Endothelial cell of umbilical vein (primary cell): ENCODE data around the gene ELOB. TPM values are rescaled to one million over a fixed set of nuclear protein-coding genes. Genes with fewer than 3 reads are reported as not detected.

Experiments
- BruUV-seq: library from RNA; stranded (reverse); fragments of 400-500 nt; replicated peaks from 2 replicates; lab custom pipeline; 2021; lab: Mats Ljungman, UMichigan
- CTCF ChIA-PET: fragments of 300-600, 350-600 bp; sonication (Branson Sonifier 250); formaldehyde crosslinking; loops from one replicate; lab custom pipeline; 2021; ENCODE audit warnings: antibody characterized with exemption, inconsistent platforms; lab: Charles Lee
- POLR2A ChIA-PET: fragments of 300-600, 350-600 bp; sonication (Branson Sonifier 250); formaldehyde crosslinking; loops from one replicate; lab custom pipeline; 2021; ENCODE audit warnings: antibody characterized with exemption, inconsistent platforms; lab: Charles Lee
- DNase-seq: peaks from one replicate; pipeline ENCODE4 v3.0.0-alpha.2; 2011; ENCODE audit warnings: low read depth, low spot score
- FAIRE-seq: peaks from 2 replicates; lab custom pipeline; 2011; peaks lifted over from hg19 to GRCh38; lab: Jason Lieb, UNC
- H2AFZ ChIP-seq: 2 replicates; pipeline ENCODE4 v1.6.0; 2012; ENCODE audit warnings: low read depth, low read length, control low read depth, inconsistent platforms
- H3K27ac ChIP-seq: 2 replicates; pipeline ENCODE4 v1.5.1; 2011; ENCODE audit warnings: low read depth, mild to moderate bottlenecking, control low read depth, low read length, moderate library complexity; ENCODE audit not compliant: insufficient read depth
- H3K27me3 ChIP-seq, 2 experiments: 2 replicates each; pipeline versions ENCODE4 v1.6.0 to v1.6.1; 2011; ENCODE audit warnings: low read length in 2 of 2, mixed read lengths in 1 of 2; ENCODE audit not compliant: control insufficient read depth in 2 of 2, insufficient read depth in 2 of 2
- H3K36me3 ChIP-seq, 2 experiments: 2 replicates in 1 of 2; 3 replicates in 1 of 2; pipeline ENCODE4 v1.5.1; 2011; ENCODE audit warnings: low read length in 2 of 2, mild to moderate bottlenecking in 1 of 2, moderate library complexity in 1 of 2; ENCODE audit not compliant: control insufficient read depth in 2 of 2, insufficient read depth in 2 of 2; ENCODE audit errors: extremely low read depth in 1 of 2
- H3K4me1 ChIP-seq: 3 replicates; pipeline ENCODE4 v1.5.1; 2011; ENCODE audit warnings: mild to moderate bottlenecking, low read length; ENCODE audit not compliant: control insufficient read depth, insufficient read depth; ENCODE audit errors: extremely low read depth
- H3K4me2 ChIP-seq: 2 replicates; pipeline ENCODE4 v1.6.1; 2011; ENCODE audit warnings: low read length, control low read depth, mixed read lengths; ENCODE audit not compliant: insufficient read depth
- H3K4me3 ChIP-seq, 3 experiments: fragments of 200-600 bp in 1 of 3; sonication (generic), shearing (Covaris generic) in 1 of 3; replicated peaks in 1 of 3; 2 replicates each; pipeline ENCODE4 v1.5.1; 2011 to 2016; ENCODE audit warnings: control low read depth in 3 of 3, low read length in 3 of 3, mild to moderate bottlenecking in 2 of 3, inconsistent platforms in 1 of 3, low read depth in 1 of 3, moderate library complexity in 1 of 3; ENCODE audit not compliant: insufficient read depth in 1 of 3
- H3K79me2 ChIP-seq: 2 replicates; pipeline ENCODE4 v1.6.0; 2012; ENCODE audit warnings: low read length, inconsistent platforms; ENCODE audit not compliant: control insufficient read depth, insufficient read depth
- H3K9ac ChIP-seq: replicated peaks from 2 replicates; pipeline ENCODE3; 2011; ENCODE audit warnings: low read length, control low read depth; ENCODE audit not compliant: insufficient read depth; ENCODE audit errors: extremely low read depth
- H3K9me1 ChIP-seq: replicated peaks from 3 replicates; pipeline ENCODE4 v1.6.0; 2011; ENCODE audit warnings: mild to moderate bottlenecking, low read length; ENCODE audit not compliant: control insufficient read depth, insufficient read depth; ENCODE audit errors: extremely low read depth
- H3K9me3 ChIP-seq: replicated peaks from 2 replicates; pipeline ENCODE4 v1.5.1; 2012; ENCODE audit warnings: low read length, inconsistent platforms; ENCODE audit not compliant: control insufficient read depth, insufficient read depth
- H4K20me1 ChIP-seq: replicated peaks from 2 replicates; pipeline ENCODE3; 2011; ENCODE audit warnings: mild to moderate bottlenecking, low read length; ENCODE audit not compliant: control insufficient read depth, insufficient read depth; ENCODE audit errors: extremely low read depth
- EZH2 ChIP-seq: IDR thresholded peaks from 2 replicates; pipeline ENCODE4 v1.6.1; 2012; ENCODE audit warnings: borderline replicate concordance, low read depth, mild to moderate bottlenecking, moderate library complexity, low read length, inconsistent platforms; ENCODE audit not compliant: severe bottlenecking
- FOS ChIP-seq: IDR thresholded peaks from 2 replicates; pipeline ENCODE4 v1.6.1; 2011; ENCODE audit warnings: mild to moderate bottlenecking, low read length, moderate library complexity, borderline replicate concordance; ENCODE audit not compliant: insufficient read depth
- GATA2 ChIP-seq: IDR thresholded peaks from 2 replicates; pipeline ENCODE4 v1.7.0; 2011; ENCODE audit warnings: low read depth, mild to moderate bottlenecking, moderate library complexity, mixed read lengths, low read length; ENCODE audit not compliant: insufficient read length, insufficient read depth
- JUN ChIP-seq: IDR thresholded peaks from 2 replicates; pipeline ENCODE4 v1.6.1; 2011; ENCODE audit warnings: borderline replicate concordance, low read depth; ENCODE audit not compliant: insufficient read length, insufficient read depth
- MYC ChIP-seq: IDR thresholded peaks from one replicate; pipeline ENCODE4 v1.6.1; 2011; ENCODE audit warnings: mild to moderate bottlenecking, low read depth, low read length
- POLR2A ChIP-seq: IDR thresholded peaks from 2 replicates; pipeline ENCODE4 v1.6.1; 2012; ENCODE audit warnings: low read depth, mild to moderate bottlenecking, control low read depth, low read length
- POLR2AphosphoS5 ChIP-seq: IDR thresholded peaks from 2 replicates; pipeline ENCODE4 v1.6.1; 2012; ENCODE audit warnings: low read depth, mild to moderate bottlenecking, control low read depth, low read length, moderate library complexity; ENCODE audit not compliant: insufficient read depth
- dilution Hi-C: fragments of 300-500 bp; cut with MboI; formaldehyde crosslinking; loops from one replicate; pipeline ENCODE4 v1.15.0; 2019; ENCODE audit warnings: low sequenced_read_pairs; ENCODE audit not compliant: extremely low pct_ligation_motif_present
- intact Hi-C: fragments of 100-400 bp; cut with micrococcal nuclease; formaldehyde crosslinking; loops from one replicate; pipeline ENCODE4 v1.10.0; 2022
- polyA plus RNA-seq, 4 experiments: library from polyadenylated mRNA; depleted of rRNA in 3 of 4; stranded (reverse) in 3 of 4; unstranded in 1 of 4; fragments of >200 nt; gene quantifications; 2 replicates each; pipeline versions ENCODE4 v1.2.1 to v1.2.3, GENCODE V29; 2011 to 2012; ENCODE audit warnings: missing spikeins in 1 of 4
- total RNA-seq: library from RNA; stranded (reverse); gene quantifications from 2 replicates; pipeline ENCODE4 v1.2.3, GENCODE V29; 2021
- TF ChIP-seq, protein P1 (sequence below), 2 donors: IDR thresholded peaks; 1 replicate in 1 of 2; 2 replicates in 1 of 2; pipeline ENCODE4 v1.5.1; 2011; ENCODE audit warnings: low read length in 2 of 2, mild to moderate bottlenecking in 2 of 2, moderate library complexity in 2 of 2, control low read depth in 1 of 2, inconsistent platforms in 1 of 2, low read depth in 1 of 2; ENCODE audit not compliant: insufficient read depth in 1 of 2; ENCODE audit errors: extremely low read depth in 1 of 2
- TF ChIP-seq, protein P2 (sequence below): IDR thresholded peaks from 2 replicates; pipeline ENCODE4 v1.6.1; 2011; ENCODE audit not compliant: insufficient read depth, insufficient read length

Gene ELOB
- total and polyA plus RNA-seq, 2 donors (not counting 3 experiments of a cell fraction or from before 2014, with no cell fraction given): 251 to 848 TPM

DNA sequence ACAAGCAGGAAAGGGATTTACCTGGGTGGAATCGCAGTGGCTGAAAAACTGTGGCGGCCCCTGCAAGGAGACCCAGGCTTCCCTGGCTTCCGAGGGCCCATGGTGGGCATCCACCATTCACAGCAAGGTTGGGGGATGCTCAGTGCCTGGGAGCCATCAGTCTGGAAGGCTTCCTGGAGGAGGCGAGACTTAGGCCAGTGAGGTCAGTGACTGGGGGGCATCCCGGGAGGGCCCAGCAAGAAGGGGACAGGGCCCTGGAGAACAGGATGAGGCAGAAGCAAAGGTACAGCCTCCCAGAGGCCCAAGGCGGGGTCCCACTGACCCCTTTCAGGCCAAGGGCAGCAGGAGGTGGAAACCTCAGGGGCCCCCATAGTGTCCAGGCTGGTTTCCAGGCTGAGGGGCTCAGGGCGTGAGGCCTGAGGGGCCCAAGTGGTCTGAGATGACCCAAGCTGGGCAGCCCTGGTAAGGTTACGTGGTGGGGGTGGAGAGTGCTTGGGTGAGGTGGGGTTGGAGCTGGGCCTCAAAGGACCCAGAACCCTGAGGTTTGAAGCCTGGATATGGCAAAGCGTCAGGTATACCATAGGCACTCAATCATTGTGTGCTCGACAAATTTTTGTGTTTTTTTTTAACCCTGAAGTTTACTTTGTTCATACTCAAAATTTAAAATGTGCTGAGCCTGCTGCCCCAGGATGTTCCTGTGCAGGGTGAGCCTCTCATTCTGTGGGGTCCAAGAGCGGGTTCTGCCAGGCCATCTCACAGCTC lies 40.4 kb downstream of the ELOB start:
- intact Hi-C loops: no loop called here
- no peaks in the 10 kb centered on the region for H3K27me3 ChIP-seq
- H2AFZ ChIP-seq: no peak overlapping the region
- FAIRE-seq: no peak
- no peaks in the 10 kb centered on the region for H3K9me1 ChIP-seq
- H3K4me1 ChIP-seq: no peaks in the 10 kb centered on the region
- no peak overlapping the region for H3K9ac ChIP-seq
- no peak overlapping the region for H3K4me3 ChIP-seq
- no peaks in the 10 kb centered on the region for H4K20me1 ChIP-seq
- CTCF ChIA-PET: interaction anchor here (1.2 to 1.3 kb wide), 2 partner anchors 8 to 16 kb away, joined by 3 to 4 read pairs; partner anchors contain the start of gene PRSS27
- H3K9me3 ChIP-seq: no peaks in the 10 kb centered on the region
- no peak for DNase-seq
- no peak overlapping the region for H3K27ac ChIP-seq
- H3K36me3 ChIP-seq: no peaks in the 10 kb centered on the region
- dilution Hi-C loops: no loop called here
- POLR2A ChIA-PET: no interaction called here
- BruUV-seq: no TSS peak
- no peaks in the 10 kb centered on the region for H3K79me2 ChIP-seq
- TF ChIP-seq, protein P1, sequence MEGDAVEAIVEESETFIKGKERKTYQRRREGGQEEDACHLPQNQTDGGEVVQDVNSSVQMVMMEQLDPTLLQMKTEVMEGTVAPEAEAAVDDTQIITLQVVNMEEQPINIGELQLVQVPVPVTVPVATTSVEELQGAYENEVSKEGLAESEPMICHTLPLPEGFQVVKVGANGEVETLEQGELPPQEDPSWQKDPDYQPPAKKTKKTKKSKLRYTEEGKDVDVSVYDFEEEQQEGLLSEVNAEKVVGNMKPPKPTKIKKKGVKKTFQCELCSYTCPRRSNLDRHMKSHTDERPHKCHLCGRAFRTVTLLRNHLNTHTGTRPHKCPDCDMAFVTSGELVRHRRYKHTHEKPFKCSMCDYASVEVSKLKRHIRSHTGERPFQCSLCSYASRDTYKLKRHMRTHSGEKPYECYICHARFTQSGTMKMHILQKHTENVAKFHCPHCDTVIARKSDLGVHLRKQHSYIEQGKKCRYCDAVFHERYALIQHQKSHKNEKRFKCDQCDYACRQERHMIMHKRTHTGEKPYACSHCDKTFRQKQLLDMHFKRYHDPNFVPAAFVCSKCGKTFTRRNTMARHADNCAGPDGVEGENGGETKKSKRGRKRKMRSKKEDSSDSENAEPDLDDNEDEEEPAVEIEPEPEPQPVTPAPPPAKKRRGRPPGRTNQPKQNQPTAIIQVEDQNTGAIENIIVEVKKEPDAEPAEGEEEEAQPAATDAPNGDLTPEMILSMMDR (IDR thresholded peaks at IDR 0.05; ENCODE audit: extremely low read depth in 1 of 2, insufficient read depth in 1 of 2, low read depth in 1 of 2, low read length in 2 of 2): no peak
- TF ChIP-seq FOS (no peak), POLR2A (no peak), EZH2 (no peak), POLR2AphosphoS5 (no peak), GATA2 (no peak), MYC (no peak), JUN (no peak)
- TF ChIP-seq, protein P2, sequence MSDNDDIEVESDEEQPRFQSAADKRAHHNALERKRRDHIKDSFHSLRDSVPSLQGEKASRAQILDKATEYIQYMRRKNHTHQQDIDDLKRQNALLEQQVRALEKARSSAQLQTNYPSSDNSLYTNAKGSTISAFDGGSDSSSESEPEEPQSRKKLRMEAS: no peak
- H3K4me2 ChIP-seq: no peak overlapping the region
